Neural progenitor cell (in vitro differentiated cells): ENCODE results near the gene ZNF311. TPM values are rescaled to one million over a fixed set of nuclear protein-coding genes. Genes with fewer than 3 reads are reported as not detected.

Experiments used
- DNase-seq: peaks from one replicate; pipeline ENCODE4 v3.0.0-alpha.2; 2016; ENCODE audit warnings: low spot score
- H2AFZ ChIP-seq: fragments of 200-600 bp; sonication (generic); replicated peaks from 2 replicates; pipeline ENCODE4 v1.6.1; 2016; ENCODE audit warnings: antibody characterized with exemption
- H3F3A ChIP-seq: fragments of 200-600 bp; sonication (generic); 2 replicates; pipeline ENCODE4 v1.6.1; 2016; ENCODE audit warnings: antibody characterized with exemption, low read depth
- H3K27ac ChIP-seq: fragments of 200-600 bp; sonication (generic); 2 replicates; pipeline ENCODE4 v1.5.1; 2016; ENCODE audit warnings: mild to moderate bottlenecking
- H3K27me3 ChIP-seq: fragments of 200-600 bp; sonication (generic); 2 replicates; pipeline ENCODE4 v1.6.1; 2016; ENCODE audit warnings: mild to moderate bottlenecking, moderate library complexity
- H3K36me3 ChIP-seq: fragments of 200-600 bp; sonication (generic); 2 replicates; pipeline ENCODE4 v1.5.1; 2016
- H3K4me1 ChIP-seq: fragments of 200-600 bp; sonication (generic); 2 replicates; pipeline ENCODE4 v1.6.1; 2016; ENCODE audit warnings: mixed run types
- H3K4me2 ChIP-seq: fragments of 200-600 bp; sonication (generic); 2 replicates; pipeline ENCODE4 v1.6.1; 2016
- H3K4me3 ChIP-seq: fragments of 200-600 bp; sonication (generic); 2 replicates; pipeline ENCODE4 v1.5.1; 2016
- H3K79me2 ChIP-seq: fragments of 200-600 bp; sonication (generic); 2 replicates; pipeline ENCODE4 v1.6.1; 2016; ENCODE audit warnings: low read depth
- H3K9ac ChIP-seq: fragments of 200-600 bp; sonication (generic); 2 replicates; pipeline ENCODE4 v1.6.1; 2016
- H3K9me3 ChIP-seq: fragments of 200-600 bp; sonication (generic); 2 replicates; pipeline ENCODE4 v1.5.1; 2016; ENCODE audit warnings: low read depth
- H4K20me1 ChIP-seq: fragments of 200-600 bp; sonication (generic); 2 replicates; pipeline ENCODE4 v1.6.1; 2016; ENCODE audit warnings: low read depth
- H3K27ac Mint-ChIP-seq: 3 replicates; pipeline ENCODE4 v1.8.0; 2021; ENCODE audit warnings: mixed read lengths
- H3K27me3 Mint-ChIP-seq: 2 replicates; pipeline ENCODE4 v1.8.0; 2022; ENCODE audit warnings: low read depth, mild to moderate bottlenecking, inconsistent platforms, moderate library complexity, mixed read lengths; ENCODE audit not compliant: insufficient read depth
- H3K36me3 Mint-ChIP-seq: 3 replicates; pipeline ENCODE4 v1.8.0; 2021; ENCODE audit warnings: mixed read lengths
- H3K4me1 Mint-ChIP-seq: 3 replicates; pipeline ENCODE4 v1.8.0; 2021; ENCODE audit warnings: mixed read lengths
- H3K4me3 Mint-ChIP-seq: 3 replicates; pipeline ENCODE4 v1.8.0; 2021; ENCODE audit warnings: mild to moderate bottlenecking, moderate library complexity, mixed read lengths
- H3K9me3 Mint-ChIP-seq: 3 replicates; pipeline ENCODE4 v1.8.0; 2020; ENCODE audit warnings: mixed read lengths
- EZH2 ChIP-seq: fragments of 200-600 bp; sonication (generic); IDR thresholded peaks from 2 replicates; pipeline ENCODE4 v1.6.1; 2017; ENCODE audit warnings: antibody characterized with exemption, mild to moderate bottlenecking, moderate library complexity
- EZH2phosphoT487 ChIP-seq: fragments of 200-600 bp; sonication (generic); IDR thresholded peaks from 2 replicates; pipeline ENCODE4 v1.6.1; 2017; ENCODE audit warnings: antibody characterized with exemption
- total RNA-seq: library from RNA; depleted of rRNA; stranded (reverse); fragments of >200 nt; gene quantifications from 2 replicates; pipeline ENCODE4 v1.2.3, GENCODE V29; 2015; ENCODE audit warnings: low replicate concordance
- TF ChIP-seq, protein P1 (sequence below): fragments of 200-600 bp; sonication (generic); IDR thresholded peaks from 2 replicates; pipeline ENCODE4 v1.5.1; 2017; ENCODE audit warnings: antibody characterized with exemption, mild to moderate bottlenecking

Gene ZNF311
- total RNA-seq, 1 donor from 2014 or later: 1.9 TPM

DNA sequence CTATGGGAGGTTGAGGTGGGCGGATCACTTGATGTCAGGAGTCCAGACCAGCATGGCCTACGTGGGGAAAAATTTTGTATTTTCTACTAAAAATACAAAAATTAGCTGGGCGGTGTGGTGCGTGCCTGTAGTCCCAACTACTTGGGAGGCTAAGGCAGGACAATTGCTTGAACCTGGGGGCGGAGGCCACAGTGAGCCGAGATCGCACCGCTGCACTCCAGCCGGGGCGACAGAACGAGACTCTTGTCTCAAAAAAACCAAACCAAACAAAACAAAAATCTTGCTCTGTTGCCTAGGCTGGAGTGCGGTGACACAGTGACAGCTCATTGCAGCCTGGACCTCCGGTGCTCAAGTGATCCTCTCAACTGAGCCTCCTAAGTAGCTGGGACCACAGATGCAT, 23.7 kb upstream of the ZNF311 start:
- Histone ChIP-seq H3K27ac (no peak overlapping the region), H3K27me3 (peaks cover 8% of the 10 kb centered on the region), H3K9me3 (no peaks in the 10 kb centered on the region), H3K36me3 (no peaks in the 10 kb centered on the region), H2AFZ (no peak overlapping the region), H3K4me2 (no peak overlapping the region), H3F3A (no peaks in the 10 kb centered on the region), H4K20me1 (no peaks in the 10 kb centered on the region), H3K4me3 (no peak overlapping the region), H3K9ac (no peak overlapping the region), H3K4me1 (no peaks in the 10 kb centered on the region), H3K79me2 (no peaks in the 10 kb centered on the region)
- no peak overlapping the region for H3K27ac Mint-ChIP-seq
- no peak for DNase-seq
- H3K9me3 Mint-ChIP-seq: no peaks in the 10 kb centered on the region
- no peaks in the 10 kb centered on the region for H3K4me1 Mint-ChIP-seq
- no peaks in the 10 kb centered on the region for H3K36me3 Mint-ChIP-seq
- TF ChIP-seq, protein P1, sequence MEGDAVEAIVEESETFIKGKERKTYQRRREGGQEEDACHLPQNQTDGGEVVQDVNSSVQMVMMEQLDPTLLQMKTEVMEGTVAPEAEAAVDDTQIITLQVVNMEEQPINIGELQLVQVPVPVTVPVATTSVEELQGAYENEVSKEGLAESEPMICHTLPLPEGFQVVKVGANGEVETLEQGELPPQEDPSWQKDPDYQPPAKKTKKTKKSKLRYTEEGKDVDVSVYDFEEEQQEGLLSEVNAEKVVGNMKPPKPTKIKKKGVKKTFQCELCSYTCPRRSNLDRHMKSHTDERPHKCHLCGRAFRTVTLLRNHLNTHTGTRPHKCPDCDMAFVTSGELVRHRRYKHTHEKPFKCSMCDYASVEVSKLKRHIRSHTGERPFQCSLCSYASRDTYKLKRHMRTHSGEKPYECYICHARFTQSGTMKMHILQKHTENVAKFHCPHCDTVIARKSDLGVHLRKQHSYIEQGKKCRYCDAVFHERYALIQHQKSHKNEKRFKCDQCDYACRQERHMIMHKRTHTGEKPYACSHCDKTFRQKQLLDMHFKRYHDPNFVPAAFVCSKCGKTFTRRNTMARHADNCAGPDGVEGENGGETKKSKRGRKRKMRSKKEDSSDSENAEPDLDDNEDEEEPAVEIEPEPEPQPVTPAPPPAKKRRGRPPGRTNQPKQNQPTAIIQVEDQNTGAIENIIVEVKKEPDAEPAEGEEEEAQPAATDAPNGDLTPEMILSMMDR: no peak
- TF ChIP-seq EZH2 (no peak), EZH2phosphoT487 (no peak)
- H3K27me3 Mint-ChIP-seq: peaks cover 4% of the 10 kb centered on the region
- H3K4me3 Mint-ChIP-seq: no peak overlapping the region

DNA sequence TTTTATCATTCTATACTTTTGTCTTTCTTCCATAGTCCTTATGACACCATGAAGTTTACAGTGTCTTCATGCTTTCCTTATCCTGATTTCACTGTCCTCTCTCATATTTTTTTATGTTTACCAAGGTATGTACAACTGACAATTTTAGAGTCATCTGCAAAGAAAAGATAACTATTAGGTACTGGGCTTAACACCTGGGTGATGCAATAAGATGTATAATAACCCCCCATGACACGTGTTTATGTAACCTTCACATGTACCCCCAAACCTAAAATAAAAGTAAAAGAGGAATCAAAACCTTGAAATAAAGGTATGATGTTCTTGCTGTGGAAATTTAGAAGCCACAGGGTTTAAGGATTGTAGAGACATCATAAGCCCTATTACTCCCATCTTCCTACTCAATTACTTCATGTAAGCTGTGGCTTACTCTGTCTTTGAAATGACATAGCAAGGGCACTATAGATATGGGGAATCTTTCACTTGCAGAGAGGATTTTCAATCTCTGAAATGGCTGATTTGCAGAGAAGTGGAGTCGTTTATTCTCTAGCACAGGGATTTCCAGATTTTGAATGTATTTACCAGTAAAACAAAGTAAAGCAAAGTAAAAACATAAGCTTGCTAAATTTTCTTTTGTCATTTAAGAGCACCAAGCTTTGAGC, 20.9 kb upstream of the ZNF311 start:
- H3K9me3 Mint-ChIP-seq: peaks cover 4% of the 10 kb centered on the region
- no peak overlapping the region for H2AFZ ChIP-seq
- H3K9ac ChIP-seq: no peak overlapping the region
- H3K36me3 ChIP-seq: no peaks in the 10 kb centered on the region
- no peaks in the 10 kb centered on the region for H3K9me3 ChIP-seq
- DNase-seq: no peak
- H3K27me3 Mint-ChIP-seq: peaks cover 6% of the 10 kb centered on the region
- H3K36me3 Mint-ChIP-seq: no peaks in the 10 kb centered on the region
- H3K27ac Mint-ChIP-seq: no peak overlapping the region
- no peak overlapping the region for H3K4me3 ChIP-seq
- no peaks in the 10 kb centered on the region for H3F3A ChIP-seq
- peaks cover 11% of the 10 kb centered on the region for H3K27me3 ChIP-seq
- no peak overlapping the region for H3K4me2 ChIP-seq
- no peak overlapping the region for H3K27ac ChIP-seq
- H3K4me1 ChIP-seq: no peaks in the 10 kb centered on the region
- H3K4me3 Mint-ChIP-seq: no peak overlapping the region
- no peaks in the 10 kb centered on the region for H3K79me2 ChIP-seq
- TF ChIP-seq EZH2: no peak
- no peak for TF ChIP-seq EZH2phosphoT487
- TF ChIP-seq, protein P1: no peak
- H3K4me1 Mint-ChIP-seq: no peaks in the 10 kb centered on the region
- no peaks in the 10 kb centered on the region for H4K20me1 ChIP-seq

DNA sequence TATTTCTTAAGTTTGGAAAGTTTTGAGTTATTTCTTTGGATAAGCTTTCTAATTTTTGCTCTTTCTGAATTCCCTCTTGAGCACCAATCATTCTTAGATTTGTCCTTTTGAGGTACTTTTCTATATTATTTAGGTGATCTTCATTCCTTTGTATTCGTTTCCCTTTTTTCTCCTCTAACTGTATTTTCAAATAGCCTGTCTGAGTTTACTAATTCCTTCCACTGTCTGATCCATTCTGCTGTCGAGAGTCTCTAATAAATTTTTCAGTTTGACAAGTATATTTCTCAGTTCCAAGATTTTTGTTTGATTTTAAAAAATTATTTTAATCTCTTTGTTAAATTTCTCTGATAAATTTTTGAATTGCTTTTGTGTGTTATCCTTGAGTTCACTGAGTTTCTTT, 16.3 kb upstream of the ZNF311 start:
- peaks cover 2% of the 10 kb centered on the region for H3K27me3 Mint-ChIP-seq
- no peak overlapping the region for H3K27ac ChIP-seq
- no peak overlapping the region for H3K27ac Mint-ChIP-seq
- H3K4me3 Mint-ChIP-seq: no peak overlapping the region
- H3F3A ChIP-seq: peaks cover 3% of the 10 kb centered on the region
- H3K27me3 ChIP-seq: peaks cover 10% of the 10 kb centered on the region
- H3K4me1 ChIP-seq: no peaks in the 10 kb centered on the region
- no peak for DNase-seq
- no peak overlapping the region for H3K9ac ChIP-seq
- H4K20me1 ChIP-seq: no peaks in the 10 kb centered on the region
- H3K9me3 Mint-ChIP-seq: peaks cover 6% of the 10 kb centered on the region
- no peak overlapping the region for H3K4me2 ChIP-seq
- H3K36me3 Mint-ChIP-seq: no peaks in the 10 kb centered on the region
- no peak overlapping the region for H2AFZ ChIP-seq
- H3K4me3 ChIP-seq: no peak overlapping the region
- H3K9me3 ChIP-seq: no peaks in the 10 kb centered on the region
- H3K79me2 ChIP-seq: no peaks in the 10 kb centered on the region
- TF ChIP-seq, protein P1: no peak
- TF ChIP-seq EZH2phosphoT487 (no peak), EZH2 (no peak)
- H3K4me1 Mint-ChIP-seq: peaks cover 3% of the 10 kb centered on the region
- no peaks in the 10 kb centered on the region for H3K36me3 ChIP-seq
